Measurements from ENCODE around the gene FLT1.

Gene FLT1

GRCh38 chr13:28497143-28497876 is 2.4 kb upstream of the FLT1 start:
- H3K79me2 ChIP-seq (ENCODE audit: insufficient read depth, low read depth) = no peaks in the 10 kb centered on the region
- no peak overlapping the region for H3K4me3 ChIP-seq (IDR thresholded peaks at IDR 0.05; ENCODE audit: insufficient read depth, low read depth, low read length)

GRCh38 chr13:28496188-28496564 is 1.2 kb upstream of the FLT1 start:
- H4K20me1 ChIP-seq (ENCODE audit: insufficient read depth) = no peaks in the 10 kb centered on the region
- no peak overlapping the region for H3K27ac ChIP-seq
- no peaks in the 10 kb centered on the region for H3K4me1 ChIP-seq (ENCODE audit: low read depth, poor library complexity, severe bottlenecking)
- H2AFZ ChIP-seq (ENCODE audit: low read depth) = no peak overlapping the region
- no peak overlapping the region for H3K4me2 ChIP-seq
- no peak overlapping the region for H3K9ac ChIP-seq
- H3K79me2 ChIP-seq (ENCODE audit: insufficient read depth, low read depth) = no peaks in the 10 kb centered on the region
- H3K4me3 ChIP-seq (IDR thresholded peaks at IDR 0.05; ENCODE audit: insufficient read depth, low read depth, low read length) = no peak overlapping the region
- no peak for TF ChIP-seq CTCF (conservative IDR thresholded peaks at IDR 0.05; ENCODE audit: low read depth, low read length)
- no peaks in the 10 kb centered on the region for H3K27me3 ChIP-seq (ENCODE audit: insufficient read depth, low read depth)
- no peaks in the 10 kb centered on the region for H3K36me3 ChIP-seq (ENCODE audit: insufficient read depth)

More at GRCh38 chr13:28497143-28497876, 2.4 kb upstream of the FLT1 start:
- no peak overlapping the region for H3K4me2 ChIP-seq
- TF ChIP-seq CTCF (conservative IDR thresholded peaks at IDR 0.05; ENCODE audit: low read depth, low read length) = no peak
- H4K20me1 ChIP-seq (ENCODE audit: insufficient read depth) = no peaks in the 10 kb centered on the region
- H3K4me1 ChIP-seq (ENCODE audit: low read depth, poor library complexity, severe bottlenecking) = no peaks in the 10 kb centered on the region
- H2AFZ ChIP-seq (ENCODE audit: low read depth) = no peak overlapping the region
- no peaks in the 10 kb centered on the region for H3K27me3 ChIP-seq (ENCODE audit: insufficient read depth, low read depth)
- no peak overlapping the region for H3K27ac ChIP-seq
- no peaks in the 10 kb centered on the region for H3K36me3 ChIP-seq (ENCODE audit: insufficient read depth)
- no peak overlapping the region for H3K9ac ChIP-seq

- H3K79me2 ChIP-seq (ENCODE audit: insufficient read depth, low read depth) = no peaks in the 10 kb centered on the region
- H3K27me3 ChIP-seq (ENCODE audit: insufficient read depth, low read depth) = no peaks in the 10 kb centered on the region
- H3K9ac ChIP-seq = no peak overlapping the region
- no peaks in the 10 kb centered on the region for H3K36me3 ChIP-seq (ENCODE audit: insufficient read depth)
- no peak overlapping the region for H2AFZ ChIP-seq (ENCODE audit: low read depth)
- H3K4me1 ChIP-seq (ENCODE audit: low read depth, poor library complexity, severe bottlenecking) = no peaks in the 10 kb centered on the region
- no peak overlapping the region for H3K4me3 ChIP-seq (IDR thresholded peaks at IDR 0.05; ENCODE audit: insufficient read depth, low read depth, low read length)
- no peaks in the 10 kb centered on the region for H4K20me1 ChIP-seq (ENCODE audit: insufficient read depth)
- no peak for TF ChIP-seq CTCF (conservative IDR thresholded peaks at IDR 0.05; ENCODE audit: low read depth, low read length)
- H3K27ac ChIP-seq = no peak overlapping the region
- H3K4me2 ChIP-seq = no peak overlapping the region
Observed at GRCh38 chr13:28495538-28496187, 735 bp upstream of the FLT1 start.

GRCh38 chr13:28494504-28494777 is 487 bp downstream of the FLT1 start:
- Histone ChIP-seq H3K4me1 (ENCODE audit: low read depth, poor library complexity, severe bottlenecking) (no peaks in the 10 kb centered on the region), H4K20me1 (ENCODE audit: insufficient read depth) (no peaks in the 10 kb centered on the region), H3K79me2 (ENCODE audit: insufficient read depth, low read depth) (no peaks in the 10 kb centered on the region), H3K9ac (no peak overlapping the region), H3K27ac (no peak overlapping the region), H3K36me3 (ENCODE audit: insufficient read depth) (no peaks in the 10 kb centered on the region), H2AFZ (ENCODE audit: low read depth) (no peak overlapping the region), H3K4me2 (no peak overlapping the region), H3K27me3 (ENCODE audit: insufficient read depth, low read depth) (no peaks in the 10 kb centered on the region), H3K4me3 (IDR thresholded peaks at IDR 0.05; ENCODE audit: insufficient read depth, low read depth, low read length) (no peak overlapping the region)
- no peak for TF ChIP-seq CTCF (conservative IDR thresholded peaks at IDR 0.05; ENCODE audit: low read depth, low read length)
